K562 (cell line): ENCODE results near the gene REG3A. TPM values are rescaled to one million over a fixed set of nuclear protein-coding genes. Genes with fewer than 3 reads are reported as not detected.

Experiments used
- ATAC-seq: fragments of 200-7000 bp; cut with Tn5 transposase; 3 replicates; pipeline ENCODE4 v1.9.1; 2020; ENCODE audit warnings: moderate library complexity
- BruUV-seq: library from RNA; stranded (reverse); fragments of 400-500 nt; replicated peaks from 2 replicates; lab custom pipeline; 2021; lab: Mats Ljungman, UMichigan
- CTCF ChIA-PET: fragments of 300-600 bp; formaldehyde crosslinking; extraction: SDS; loops from one replicate; lab custom pipeline; 2021; ENCODE audit warnings: low intra/inter-chr PET ratio; lab: Yijun Ruan, JAX
- POLR2A ChIA-PET: fragments of 300-600, 350-650 bp; sonication (Branson Sonifier 250); formaldehyde crosslinking; extraction: SDS; loops from one replicate; lab custom pipeline; 2021; ENCODE audit warnings: antibody characterized with exemption, inconsistent platforms; lab: Yijun Ruan, JAX
- DNase-seq, 4 experiments: peaks; one replicate each; pipeline versions ENCODE4 v3.0.0 to v3.0.0-alpha.2; 2011 to 2018; ENCODE audit warnings: low spot score in 3 of 4, mixed read lengths in 3 of 4; ENCODE audit errors: extremely low read depth in 1 of 4
- FAIRE-seq: peaks from 2 replicates; lab custom pipeline; 2011; peaks lifted over from hg19 to GRCh38; lab: Jason Lieb, UNC
- H2AFZ ChIP-seq: 2 replicates; pipeline ENCODE4 v1.6.0; 2011; ENCODE audit warnings: low read depth, low read length, control low read depth, inconsistent platforms
- H3K27ac ChIP-seq: fragments of 200-600 bp; 3 replicates; pipeline ENCODE4 v1.8.0; 2011; ENCODE audit warnings: low read depth, mild to moderate bottlenecking, control low read depth, inconsistent platforms, low read length, moderate library complexity, mixed read lengths; ENCODE audit errors: extremely low read depth
- H3K27me3 ChIP-seq, 2 experiments: fragments of 300-600 bp in 1 of 2; 2 replicates in 1 of 2; 3 replicates in 1 of 2; pipeline versions ENCODE4 v1.6.0 to v1.8.0; 2011; ENCODE audit warnings: inconsistent platforms in 2 of 2, low read length in 2 of 2, mild to moderate bottlenecking in 1 of 2, mixed read lengths in 1 of 2, moderate library complexity in 1 of 2; ENCODE audit not compliant: control insufficient read depth in 2 of 2, insufficient read depth in 2 of 2
- H3K36me3 ChIP-seq: fragments of 300-600 bp; 3 replicates; pipeline ENCODE4 v1.8.0; 2011; ENCODE audit warnings: mild to moderate bottlenecking, low read length, inconsistent platforms; ENCODE audit not compliant: control insufficient read depth, insufficient read depth
- H3K4me1 ChIP-seq, 2 experiments: fragments of 200-600 bp in 1 of 2; replicated peaks in 1 of 2; 2 replicates in 1 of 2; 3 replicates in 1 of 2; pipeline versions ENCODE4 v1.5.1 to v1.8.0; 2011; ENCODE audit warnings: inconsistent platforms in 2 of 2, low read length in 2 of 2, mild to moderate bottlenecking in 1 of 2, mixed read lengths in 1 of 2, moderate library complexity in 1 of 2; ENCODE audit not compliant: control insufficient read depth in 2 of 2, insufficient read depth in 2 of 2
- H3K4me2 ChIP-seq: 2 replicates; pipeline ENCODE4 v1.6.1; 2011; ENCODE audit warnings: low read length, control low read depth, inconsistent platforms, mixed read lengths; ENCODE audit not compliant: insufficient read depth
- H3K4me3 ChIP-seq: fragments of 200-600 bp; sonication (generic), shearing (Covaris generic); 2 replicates; pipeline ENCODE4 v1.5.1; 2016; ENCODE audit warnings: control low read depth, inconsistent platforms
- H3K79me2 ChIP-seq: fragments of 200-600 bp; 3 replicates; pipeline ENCODE4 v1.8.0; 2011; ENCODE audit warnings: low read length, inconsistent platforms; ENCODE audit not compliant: control insufficient read depth, insufficient read depth
- H3K9ac ChIP-seq, 2 experiments: 2 replicates each; pipeline versions ENCODE4 v1.6.0 to v1.6.1; 2011; ENCODE audit warnings: low read depth in 2 of 2, low read length in 2 of 2, control low read depth in 1 of 2, inconsistent platforms in 1 of 2, mild to moderate bottlenecking in 1 of 2, mixed read lengths in 1 of 2; ENCODE audit not compliant: insufficient read depth in 1 of 2
- H3K9me1 ChIP-seq: one replicate; pipeline ENCODE4 v1.6.0; 2011; ENCODE audit warnings: inconsistent platforms, mild to moderate bottlenecking, low read length, moderate library complexity; ENCODE audit not compliant: control insufficient read depth, insufficient read depth
- H3K9me3 ChIP-seq: replicated peaks from 2 replicates; pipeline ENCODE4 v1.5.1; 2011; ENCODE audit warnings: low read depth, low read length, inconsistent platforms; ENCODE audit not compliant: control insufficient read depth, insufficient read depth
- H4K20me1 ChIP-seq: replicated peaks from 2 replicates; pipeline ENCODE4 v1.6.1; 2011; ENCODE audit warnings: low read length, inconsistent platforms, mixed read lengths; ENCODE audit not compliant: control insufficient read depth, insufficient read depth
- HNRNPH1 ChIP-seq: fragments of 200-400 bp; formaldehyde crosslinking; optimal IDR thresholded peaks from 2 replicates; pipeline ENCODE3; 2017; ENCODE audit warnings: low read depth, mild to moderate bottlenecking, low read length, moderate library complexity
- HNRNPL ChIP-seq: fragments of 200-400 bp; formaldehyde crosslinking; IDR thresholded peaks from 2 replicates; pipeline ENCODE4 v1.6.1; 2017; ENCODE audit warnings: low read depth, mild to moderate bottlenecking, low read length
- NR3C1 ChIP-seq: sonication (generic); formaldehyde crosslinking; IDR thresholded peaks from 2 replicates; pipeline ENCODE4 v1.8.1; 2022; ENCODE audit warnings: missing genetic modification reagents
- RB1 ChIP-seq: fragments of 450-650 bp; IDR thresholded peaks from 2 replicates; pipeline ENCODE4 v1.6.1; 2017; ENCODE audit warnings: low read depth, mild to moderate bottlenecking
- SRSF9 ChIP-seq: fragments of 200-400 bp; formaldehyde crosslinking; IDR thresholded peaks from 2 replicates; pipeline ENCODE4 v1.6.1; 2017; ENCODE audit warnings: low read depth, low read length, borderline replicate concordance
- ZC3H8 ChIP-seq: fragments of 450-650 bp; IDR thresholded peaks from 2 replicates; pipeline ENCODE4 v1.6.1; 2017
- ZNF431 ChIP-seq: sonication (generic); formaldehyde crosslinking; IDR thresholded peaks from 2 replicates; pipeline ENCODE4 v1.8.0; 2022; ENCODE audit warnings: mild to moderate bottlenecking, missing genetic modification reagents
- ZNF75A ChIP-seq: fragments of 450-650 bp; formaldehyde crosslinking; IDR thresholded peaks from 2 replicates; pipeline ENCODE4 v1.4.0; 2020; ENCODE audit warnings: mild to moderate bottlenecking
- whole genome bisulfite sequencing: fragments of 100-300 bp; shearing (Covaris generic); methylation state at CpG from one replicate; pipeline ENCODE4 v1.1.6; 2016; ENCODE audit warnings: low coverage, mixed read lengths; ENCODE audit not compliant: insufficient coverage; ENCODE audit errors: missing lambda C conversion rate; 5-methylcytosine and 5-hydroxymethylcytosine counted together
- in situ Hi-C: fragments of 300-500 bp; cut with MboI; formaldehyde crosslinking; loops from 4 replicates; pipeline ENCODE4 v1.15.0; 2018; ENCODE audit warnings: inconsistent platforms, mixed read lengths
- intact Hi-C: fragments of 100-400 bp; cut with micrococcal nuclease; formaldehyde crosslinking; loops from 2 replicates; pipeline ENCODE4 v1.14.2; 2022
- polyA plus RNA-seq, 8 experiments: library from polyadenylated mRNA; depleted of rRNA in 4 of 8; stranded (reverse) in 5 of 8; unstranded in 3 of 8; fragments of >200 nt; fragmentation: Nextera tagmentation in 2 of 8; fragmentation: Illumina TruSeq in 1 of 8; extraction: Ambion mirVana in 2 of 8; extraction: Trizol in 1 of 8; gene quantifications; 2 replicates each; pipeline versions ENCODE4 v1.2.1 to v1.2.3, GENCODE V29; 2011 to 2014; ENCODE audit warnings: inconsistent platforms in 1 of 8, missing spikeins in 1 of 8
- total RNA-seq, 7 experiments: library from RNA; depleted of rRNA in 6 of 7; stranded (reverse); fragments of >200 nt in 6 of 7; fragmentation: Illumina TruSeq in 2 of 7; extraction: Trizol in 2 of 7; gene quantifications; 2 replicates each; pipeline versions ENCODE4 v1.2.1 to v1.2.3, GENCODE V29; 2011 to 2021; ENCODE audit warnings: low replicate concordance in 1 of 7
- TF ChIP-seq, protein P1 (sequence below): sonication (generic); formaldehyde crosslinking; IDR thresholded peaks from 2 replicates; pipeline ENCODE4 v1.8.1; 2023; ENCODE audit warnings: mild to moderate bottlenecking, missing genetic modification reagents, moderate library complexity
- TF ChIP-seq, protein P2 (sequence below): fragments of 250-450 bp; sonication (Bioruptor Pico); IDR thresholded peaks from 2 replicates; pipeline ENCODE4 v1.4.0; 2020; ENCODE audit warnings: mild to moderate bottlenecking, moderate library complexity
- TF ChIP-seq, protein P3 (sequence below), 2 experiments: fragments of 450-650 bp; conservative IDR thresholded peaks; 2 replicates each; pipeline ENCODE4 v1.6.1; 2017; ENCODE audit warnings: mild to moderate bottlenecking in 2 of 2, moderate library complexity in 2 of 2

The REG3A gene
- total and polyA plus RNA-seq, 9 of the 15 experiments (the other 6 are each of a cell fraction or from before 2014, with no cell fraction given), result not detected

GRCh38 chr2:79200762-79201161 lies 41.2 kb upstream of the REG3A start:
- no peak overlapping the region for H3K4me3 ChIP-seq
- ChIA-PET POLR2A (no interaction called here), CTCF (no interaction called here)
- no peaks in the 10 kb centered on the region for H3K36me3 ChIP-seq
- intact Hi-C loops, result no loop called here
- H3K9me1 ChIP-seq, result no peaks in the 10 kb centered on the region
- H2AFZ ChIP-seq, result no peak overlapping the region
- H3K4me1 ChIP-seq, result no peaks in the 10 kb centered on the region
- H3K9ac ChIP-seq, result no peak overlapping the region
- no peaks in the 10 kb centered on the region for H3K9me3 ChIP-seq
- H3K4me2 ChIP-seq, result no peak overlapping the region
- H3K79me2 ChIP-seq, result no peaks in the 10 kb centered on the region
- H4K20me1 ChIP-seq, result no peaks in the 10 kb centered on the region
- ATAC-seq (no peak), DNase-seq (no peak), FAIRE-seq (no peak)
- H3K27me3 ChIP-seq, result no peaks in the 10 kb centered on the region
- no peak overlapping the region for H3K27ac ChIP-seq
- no peak for TF ChIP-seq SRSF9
- no peak for TF ChIP-seq ZC3H8
- TF ChIP-seq, protein P1, sequence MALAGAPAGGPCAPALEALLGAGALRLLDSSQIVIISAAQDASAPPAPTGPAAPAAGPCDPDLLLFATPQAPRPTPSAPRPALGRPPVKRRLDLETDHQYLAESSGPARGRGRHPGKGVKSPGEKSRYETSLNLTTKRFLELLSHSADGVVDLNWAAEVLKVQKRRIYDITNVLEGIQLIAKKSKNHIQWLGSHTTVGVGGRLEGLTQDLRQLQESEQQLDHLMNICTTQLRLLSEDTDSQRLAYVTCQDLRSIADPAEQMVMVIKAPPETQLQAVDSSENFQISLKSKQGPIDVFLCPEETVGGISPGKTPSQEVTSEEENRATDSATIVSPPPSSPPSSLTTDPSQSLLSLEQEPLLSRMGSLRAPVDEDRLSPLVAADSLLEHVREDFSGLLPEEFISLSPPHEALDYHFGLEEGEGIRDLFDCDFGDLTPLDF (CRISPR knock-in tag), result no peak
- TF ChIP-seq NR3C1 (CRISPR knock-in tag), result no peak
- no peak for TF ChIP-seq ZNF431
- BruUV-seq, result no TSS peak
- in situ Hi-C loops, result no loop called here
- 0% methylated on average over 1 of the region's 1 CpG for WGBS

GRCh38 chr2:79191816-79192215 lies 32.3 kb upstream of the REG3A start:
- Histone ChIP-seq H2AFZ (no peak overlapping the region), H3K79me2 (no peaks in the 10 kb centered on the region), H3K4me2 (no peak overlapping the region), H3K27ac (no peak overlapping the region), H3K27me3 (no peaks in the 10 kb centered on the region), H3K9me3 (no peaks in the 10 kb centered on the region), H3K36me3 (no peaks in the 10 kb centered on the region), H3K4me1 (no peaks in the 10 kb centered on the region), H3K4me3 (no peak overlapping the region), H3K9me1 (no peaks in the 10 kb centered on the region), H4K20me1 (no peaks in the 10 kb centered on the region), H3K9ac (no peak overlapping the region)
- WGBS, result 0% methylated on average over 7 of the region's 7 CpGs
- CTCF ChIA-PET, result no interaction called here
- FAIRE-seq, result no peak
- POLR2A ChIA-PET, result no interaction called here
- no peak for ATAC-seq
- in situ Hi-C loops (no loop called here), intact Hi-C loops (no loop called here)
- BruUV-seq, result no TSS peak
- no peak for DNase-seq
- TF ChIP-seq RB1, result no peak
- no peak for TF ChIP-seq HNRNPH1
- TF ChIP-seq, protein P2, sequence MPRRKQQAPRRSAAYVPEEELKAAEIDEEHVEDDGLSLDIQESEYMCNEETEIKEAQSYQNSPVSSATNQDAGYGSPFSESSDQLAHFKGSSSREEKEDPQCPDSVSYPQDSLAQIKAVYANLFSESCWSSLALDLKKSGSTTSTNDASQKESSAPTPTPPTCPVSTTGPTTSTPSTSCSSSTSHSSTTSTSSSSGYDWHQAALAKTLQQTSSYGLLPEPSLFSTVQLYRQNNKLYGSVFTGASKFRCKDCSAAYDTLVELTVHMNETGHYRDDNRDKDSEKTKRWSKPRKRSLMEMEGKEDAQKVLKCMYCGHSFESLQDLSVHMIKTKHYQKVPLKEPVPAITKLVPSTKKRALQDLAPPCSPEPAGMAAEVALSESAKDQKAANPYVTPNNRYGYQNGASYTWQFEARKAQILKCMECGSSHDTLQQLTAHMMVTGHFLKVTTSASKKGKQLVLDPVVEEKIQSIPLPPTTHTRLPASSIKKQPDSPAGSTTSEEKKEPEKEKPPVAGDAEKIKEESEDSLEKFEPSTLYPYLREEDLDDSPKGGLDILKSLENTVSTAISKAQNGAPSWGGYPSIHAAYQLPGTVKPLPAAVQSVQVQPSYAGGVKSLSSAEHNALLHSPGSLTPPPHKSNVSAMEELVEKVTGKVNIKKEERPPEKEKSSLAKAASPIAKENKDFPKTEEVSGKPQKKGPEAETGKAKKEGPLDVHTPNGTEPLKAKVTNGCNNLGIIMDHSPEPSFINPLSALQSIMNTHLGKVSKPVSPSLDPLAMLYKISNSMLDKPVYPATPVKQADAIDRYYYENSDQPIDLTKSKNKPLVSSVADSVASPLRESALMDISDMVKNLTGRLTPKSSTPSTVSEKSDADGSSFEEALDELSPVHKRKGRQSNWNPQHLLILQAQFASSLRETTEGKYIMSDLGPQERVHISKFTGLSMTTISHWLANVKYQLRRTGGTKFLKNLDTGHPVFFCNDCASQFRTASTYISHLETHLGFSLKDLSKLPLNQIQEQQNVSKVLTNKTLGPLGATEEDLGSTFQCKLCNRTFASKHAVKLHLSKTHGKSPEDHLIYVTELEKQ (CRISPR knock-in tag), result no peak
- TF ChIP-seq ZNF75A (CRISPR knock-in tag), result no peak
- no peak for TF ChIP-seq HNRNPL
- TF ChIP-seq, protein P3, sequence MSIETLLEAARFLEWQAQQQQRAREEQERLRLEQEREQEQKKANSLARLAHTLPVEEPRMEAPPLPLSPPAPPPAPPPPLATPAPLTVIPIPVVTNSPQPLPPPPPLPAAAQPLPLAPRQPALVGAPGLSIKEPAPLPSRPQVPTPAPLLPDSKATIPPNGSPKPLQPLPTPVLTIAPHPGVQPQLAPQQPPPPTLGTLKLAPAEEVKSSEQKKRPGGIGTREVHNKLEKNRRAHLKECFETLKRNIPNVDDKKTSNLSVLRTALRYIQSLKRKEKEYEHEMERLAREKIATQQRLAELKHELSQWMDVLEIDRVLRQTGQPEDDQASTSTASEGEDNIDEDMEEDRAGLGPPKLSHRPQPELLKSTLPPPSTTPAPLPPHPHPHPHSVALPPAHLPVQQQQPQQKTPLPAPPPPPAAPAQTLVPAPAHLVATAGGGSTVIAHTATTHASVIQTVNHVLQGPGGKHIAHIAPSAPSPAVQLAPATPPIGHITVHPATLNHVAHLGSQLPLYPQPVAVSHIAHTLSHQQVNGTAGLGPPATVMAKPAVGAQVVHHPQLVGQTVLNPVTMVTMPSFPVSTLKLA (conservative IDR thresholded peaks at IDR 0.05), result no peak
